HG03159 (cell line): ENCODE measurements around the gene ENPP6.
A peak's percentile ranks its signal among the peaks of the same experiment; 100 is the strongest.

Source experiments
- ATAC-seq: cut with Tn5 transposase; IDR thresholded peaks from one replicate; pipeline ENCODE4 v1.9.1; 2021; ENCODE audit warnings: mild to moderate bottlenecking, moderate library complexity; ENCODE audit not compliant: unreplicated experiment

The ENPP6 gene

DNA sequence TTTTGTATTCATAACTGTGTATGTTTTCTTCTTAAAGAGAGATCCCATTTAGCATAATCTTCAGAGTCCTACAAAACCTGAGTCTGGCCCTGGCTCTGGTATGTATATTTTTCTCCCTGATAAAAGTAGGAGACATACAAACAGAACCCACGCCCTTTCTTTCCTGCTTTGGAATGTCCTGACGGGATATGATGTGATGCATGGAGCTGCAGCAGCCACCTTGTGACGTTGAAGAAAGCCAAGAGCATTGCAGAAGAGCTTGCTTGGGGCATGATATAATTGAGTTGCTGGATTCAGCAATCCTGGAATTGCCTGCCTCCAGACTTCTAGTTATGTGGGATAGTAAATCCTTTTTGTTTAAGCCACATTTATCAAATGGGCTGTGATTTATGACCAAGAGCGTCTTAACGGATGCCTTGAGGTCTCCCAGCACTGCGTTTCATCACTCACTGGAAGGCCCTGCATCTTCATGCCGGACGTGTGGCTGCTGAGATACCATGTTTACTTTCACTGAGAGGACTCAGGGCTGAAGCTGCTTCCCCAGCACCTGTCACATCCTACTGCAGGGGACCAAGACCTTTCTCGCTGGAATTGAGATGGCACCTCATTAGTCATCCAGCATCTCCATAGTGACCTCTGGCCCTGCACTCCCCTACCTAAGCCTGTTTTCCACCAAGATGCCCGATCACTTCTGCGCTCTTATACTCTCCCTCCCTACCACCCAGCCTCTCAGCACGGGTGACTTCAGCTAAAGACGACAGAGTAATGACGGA, 107.0 kb downstream of the ENPP6 start:
- ATAC-seq: no peak

DNA sequence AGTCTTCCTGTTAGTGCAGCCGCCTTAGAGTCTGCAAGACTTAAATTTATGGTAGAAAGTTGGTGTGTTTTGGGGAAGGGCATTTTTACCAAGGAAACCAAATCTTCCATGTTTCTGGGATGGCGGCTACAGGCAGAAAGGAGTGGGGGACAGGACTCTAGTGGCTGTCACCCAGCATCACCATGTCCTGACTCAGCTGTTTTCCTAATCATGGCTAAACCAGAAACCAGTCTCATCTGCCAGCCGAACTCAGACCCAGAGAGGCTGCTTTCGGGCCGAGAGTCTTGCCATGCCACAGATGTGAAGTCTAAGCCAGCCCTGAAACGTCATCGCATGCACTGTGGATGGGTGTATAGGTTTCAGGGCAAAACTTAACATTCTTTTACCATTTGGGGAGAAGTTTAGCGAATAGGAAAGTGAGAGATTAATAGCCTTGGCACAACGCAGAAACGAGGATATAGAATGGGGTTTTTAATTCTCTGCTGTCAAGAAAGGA, 109.6 kb downstream of the ENPP6 start:
- ATAC-seq: no peak

GRCh38 chr4:184104419-184105101, 113.1 kb downstream of the ENPP6 start:
- no peak for ATAC-seq

DNA sequence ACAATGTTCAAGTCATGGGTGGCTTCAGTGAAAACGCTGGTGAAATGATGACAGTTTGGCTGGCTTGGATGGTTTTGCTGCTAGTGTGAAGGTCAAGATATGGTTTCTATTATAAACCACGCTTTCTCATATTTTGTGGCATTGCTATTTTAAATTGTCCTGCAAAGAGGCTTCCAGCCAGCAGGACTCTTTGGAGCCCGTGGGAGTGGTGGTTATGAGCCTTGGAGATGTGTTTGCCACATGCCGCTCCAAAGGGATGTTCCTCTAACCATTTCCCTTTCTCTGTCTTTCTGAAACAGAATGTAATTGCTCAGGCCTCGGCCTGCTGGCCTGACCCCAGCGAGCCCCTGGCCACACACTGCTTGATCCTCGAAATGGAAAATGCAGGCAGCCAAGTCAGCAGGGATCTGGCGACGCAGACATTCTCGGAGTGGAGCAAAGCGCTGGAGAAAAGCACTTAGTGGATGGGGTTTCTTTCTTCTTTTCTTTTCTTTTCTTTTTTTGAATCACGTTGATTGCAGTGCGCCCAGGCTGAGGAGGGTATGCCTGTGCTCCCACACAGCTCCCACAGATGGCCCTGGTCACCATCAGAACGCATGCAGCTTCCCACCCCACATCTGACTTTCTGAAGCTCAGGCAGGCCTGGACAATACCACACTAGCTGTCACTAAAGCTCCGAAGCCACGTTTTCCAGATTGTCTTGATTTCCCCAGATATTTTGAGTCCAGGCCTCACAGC, 114.0 kb downstream of the ENPP6 start:
- no peak for ATAC-seq

DNA sequence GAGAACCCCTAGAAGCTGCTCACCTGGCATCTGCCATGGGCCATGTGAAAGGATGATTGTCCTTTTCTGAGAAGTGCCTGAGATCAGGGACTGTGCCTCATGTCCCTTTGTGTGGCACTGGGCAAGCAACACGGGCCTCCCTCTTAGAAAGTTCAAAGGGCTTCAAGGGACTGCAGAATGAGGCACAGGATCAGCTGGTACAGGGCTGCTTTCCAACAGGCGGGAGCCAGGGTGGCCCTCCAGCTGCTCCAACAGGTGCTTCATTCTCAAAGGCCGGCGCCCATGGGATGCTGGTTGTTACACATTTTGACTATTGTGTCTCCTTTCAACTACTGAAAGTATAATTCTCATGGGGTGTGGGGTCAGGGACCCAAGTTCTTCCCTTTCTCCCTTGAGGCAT, 114.7 kb downstream of the ENPP6 start:
- no peak for ATAC-seq

- ATAC-seq: no peak
Measured at GRCh38 chr4:184102488-184102887, 115.2 kb downstream of the ENPP6 start.

DNA sequence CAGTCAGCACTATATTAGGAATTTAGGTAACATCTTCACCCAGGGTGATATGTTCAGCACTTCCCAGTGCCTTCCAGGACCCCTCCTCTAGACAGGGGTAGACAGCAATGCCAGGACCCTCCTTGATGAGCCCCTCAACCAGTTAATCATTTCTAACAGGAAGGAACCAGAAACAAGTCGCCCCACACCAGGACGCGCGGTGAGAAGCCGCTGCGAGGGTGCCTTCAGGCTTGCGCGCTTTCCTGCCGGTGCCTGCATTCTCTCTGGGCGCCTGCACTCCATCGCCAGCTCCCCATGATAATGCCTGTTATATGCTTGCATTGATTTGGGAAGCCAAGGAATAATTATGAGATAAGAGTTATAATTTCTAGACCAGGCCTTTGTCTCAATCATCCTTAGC, 116.0 kb downstream of the ENPP6 start:
- ATAC-seq: no peak

DNA sequence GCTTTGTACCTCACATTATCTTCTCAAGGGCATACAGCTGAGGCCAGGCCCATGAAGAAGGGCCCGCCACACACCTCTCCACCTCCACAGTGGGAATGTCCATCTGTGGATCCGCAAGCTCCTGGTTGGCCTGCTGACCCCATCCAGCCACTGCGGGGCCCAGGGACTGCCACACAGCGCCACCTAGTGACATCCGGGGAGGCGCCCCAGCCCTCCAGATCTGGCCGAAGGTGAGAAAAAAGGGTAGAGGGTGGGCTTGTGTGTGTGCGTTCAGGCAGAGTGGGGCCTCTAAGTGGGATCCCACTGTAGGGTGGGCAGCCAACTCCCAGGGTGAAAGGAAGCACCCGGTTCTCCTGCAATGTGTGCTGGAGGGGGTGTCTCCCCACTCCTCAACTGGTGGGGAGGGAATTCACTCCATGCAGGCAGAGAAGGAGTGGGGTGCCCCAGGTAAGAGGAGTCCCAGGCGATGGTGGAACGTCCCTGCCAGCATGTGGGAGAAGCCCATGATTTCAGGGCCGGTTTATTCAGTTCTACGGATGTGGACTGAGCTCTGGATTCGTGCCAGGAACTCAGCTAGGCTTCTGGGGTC, 117.3 kb downstream of the ENPP6 start:
- ATAC-seq: peak; percentile 82

DNA sequence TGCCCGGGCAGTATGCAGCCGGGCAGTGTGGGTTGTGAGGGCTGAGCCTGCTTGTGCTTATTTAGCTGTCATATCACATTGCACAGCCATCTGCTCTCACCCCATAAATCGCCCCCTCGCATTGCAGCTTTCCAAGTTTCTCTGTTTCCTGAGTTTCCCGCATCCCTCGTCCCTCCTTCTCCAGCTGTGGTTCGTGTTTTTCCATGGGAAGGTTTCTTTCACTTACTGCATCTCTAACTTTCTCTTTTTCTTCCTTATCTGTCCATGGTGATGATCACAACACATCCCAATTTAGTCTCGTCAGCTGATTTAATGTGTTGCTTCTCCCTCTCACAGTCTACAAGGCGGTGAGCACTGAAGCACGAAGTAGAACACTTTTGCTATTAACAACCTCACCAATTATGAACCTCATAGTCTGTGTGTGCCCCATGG, 118.1 kb downstream of the ENPP6 start:
- no peak for ATAC-seq

- ATAC-seq: no peak
Measured at GRCh38 chr4:184099000-184099399, 118.7 kb downstream of the ENPP6 start.

GRCh38 chr4:184097815-184098214, 119.9 kb downstream of the ENPP6 start:
- ATAC-seq: no peak

GRCh38 chr4:184097241-184097605, 120.5 kb downstream of the ENPP6 start:
- ATAC-seq: no peak

DNA sequence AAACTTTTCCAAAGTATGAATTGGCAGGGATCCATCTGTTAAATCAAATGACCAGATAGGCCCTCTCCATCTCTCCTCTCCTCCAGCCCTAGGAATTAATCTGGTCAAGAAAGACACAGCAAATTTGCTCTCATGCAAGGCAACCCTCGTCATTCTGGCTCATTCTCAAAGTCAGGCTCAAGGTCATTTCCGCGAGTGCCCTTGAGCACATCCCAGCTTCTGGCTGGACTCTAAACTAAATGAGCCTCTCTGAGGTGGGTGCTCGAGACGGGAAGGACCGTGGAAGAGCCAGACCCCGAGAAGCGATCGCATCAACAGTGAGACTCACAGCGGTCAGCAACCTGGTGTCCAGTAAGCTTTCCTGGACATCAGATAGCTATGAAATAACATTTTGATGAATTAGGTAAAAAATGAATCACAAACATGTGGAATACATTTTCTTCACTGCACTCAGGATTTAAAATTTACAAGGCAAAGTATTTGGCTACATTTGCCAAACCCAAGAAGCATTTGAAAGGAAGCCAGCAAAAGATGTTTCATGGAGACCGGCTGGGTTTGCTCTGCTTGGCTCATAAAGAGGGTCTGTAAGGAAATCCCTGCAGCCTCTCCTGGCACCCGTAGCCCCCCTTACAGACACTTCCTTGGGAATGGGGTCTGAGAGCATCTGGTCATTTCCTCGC, 121.0 kb downstream of the ENPP6 start:
- ATAC-seq: no peak

GRCh38 chr4:184094532-184095159, 123.0 kb downstream of the ENPP6 start:
- ATAC-seq: no peak

GRCh38 chr4:184091986-184092385, 125.7 kb downstream of the ENPP6 start:
- no peak for ATAC-seq

DNA sequence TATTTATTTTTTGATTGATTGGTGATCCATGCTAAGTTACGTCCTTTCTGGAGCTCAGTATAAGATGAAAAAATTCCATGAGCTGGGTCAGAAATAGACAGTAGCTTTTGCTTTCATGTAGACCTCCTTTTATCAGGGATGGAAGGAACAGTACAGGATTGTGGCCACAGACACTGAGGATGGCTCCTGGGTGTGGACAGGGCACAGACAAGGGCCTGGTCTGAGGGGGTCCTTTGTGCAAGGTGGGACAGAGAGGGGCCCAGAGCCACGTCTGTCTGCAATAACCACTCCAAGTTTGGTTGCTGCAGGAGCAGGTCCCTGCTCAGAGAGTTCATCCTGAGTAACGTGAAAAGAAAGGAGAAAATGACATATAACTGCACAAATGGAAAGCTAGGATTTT, 127.1 kb downstream of the ENPP6 start:
- ATAC-seq: no peak

- no peak for ATAC-seq
Measured at GRCh38 chr4:184080674-184081073, 137.0 kb downstream of the ENPP6 start.

- no peak for ATAC-seq
Measured at GRCh38 chr4:184074677-184075388, 142.8 kb downstream of the ENPP6 start.

DNA sequence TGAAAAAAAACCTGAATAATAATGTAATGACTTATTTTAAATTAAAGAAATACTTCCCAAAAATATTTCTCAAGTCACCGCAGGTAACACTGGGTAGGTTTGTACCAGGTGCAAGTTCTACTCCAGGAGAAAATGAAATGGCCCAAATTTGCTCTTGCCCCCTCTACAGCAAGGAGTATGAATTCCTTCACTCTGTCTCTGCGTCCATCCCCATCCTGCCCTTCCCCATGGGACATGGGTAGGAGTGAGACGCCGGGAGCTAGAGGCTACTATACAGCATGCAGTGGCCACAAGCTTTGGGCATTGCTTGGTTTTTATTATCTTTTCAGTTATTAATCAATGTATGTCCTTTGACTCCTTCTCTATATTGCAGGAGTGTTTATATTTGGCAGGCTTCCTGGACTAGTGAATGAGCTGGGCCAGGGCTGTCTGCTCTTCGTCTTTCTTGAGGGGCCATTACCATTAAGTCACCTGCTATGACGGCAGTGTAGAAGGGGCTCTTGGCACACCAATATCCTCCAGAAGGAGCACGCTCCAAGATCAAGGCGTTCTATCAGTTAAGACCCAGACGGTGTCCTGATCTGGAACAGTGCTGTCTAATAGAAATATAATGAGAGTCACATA, 149.6 kb downstream of the ENPP6 start:
- no peak for ATAC-seq
